ENCODE data around the gene PACS2. TPM values are rescaled to one million over a fixed set of nuclear protein-coding genes. Genes with fewer than 3 reads are reported as not detected.
"Not testable (repeated sequence)": the region's sequence is repeated elsewhere in the genome, so short reads cannot be mapped to it uniquely, and the experiment has no call there.

PACS2 gene
- total RNA-seq, 1 donor from 2014 or later = 60.0 TPM

- no peaks in the 10 kb centered on the region for H3K9me3 ChIP-seq (ENCODE audit: control insufficient read depth in 3 of 3, low read length in 3 of 3)
Measured at GRCh38 chr14:105287249-105288102, 27.1 kb upstream of the PACS2 start.

GRCh38 chr14:105288936-105289335 is 25.6 kb upstream of the PACS2 start:
- not testable (repeated sequence) for H3K9me3 ChIP-seq (ENCODE audit: control insufficient read depth in 3 of 3, low read length in 3 of 3); H3K4me3 ChIP-seq (ENCODE audit: low read length in 3 of 3); H3K36me3 ChIP-seq (ENCODE audit: control insufficient read depth in 3 of 3, insufficient read depth in 3 of 3, low read length in 3 of 3); H3K9ac ChIP-seq (ENCODE audit: low read depth in 1 of 3, low read length in 3 of 3); H3K27me3 ChIP-seq (ENCODE audit: control insufficient read depth in 3 of 3, insufficient read depth in 3 of 3, low read length in 3 of 3); H3K27ac ChIP-seq (ENCODE audit: low read depth, low read length)
- peaks cover 14 to 46% (median 20%) of the 10 kb centered on the region in 3 donors for H3K4me1 ChIP-seq (ENCODE audit: control insufficient read depth in 3 of 3, insufficient read depth in 3 of 3, low read length in 3 of 3)

More at GRCh38 chr14:105287249-105288102, 27.1 kb upstream of the PACS2 start:
- Histone ChIP-seq H3K9ac (ENCODE audit: low read depth in 1 of 3, low read length in 3 of 3) (no peak overlapping the region), H3K27me3 (ENCODE audit: control insufficient read depth in 3 of 3, insufficient read depth in 3 of 3, low read length in 3 of 3) (no peaks in the 10 kb centered on the region), H3K27ac (ENCODE audit: low read depth, low read length) (no peak overlapping the region), H3K36me3 (ENCODE audit: control insufficient read depth in 3 of 3, insufficient read depth in 3 of 3, low read length in 3 of 3) (peaks cover 4 to 6% (median 5%) of the 10 kb centered on the region in 3 donors), H3K4me1 (ENCODE audit: control insufficient read depth in 3 of 3, insufficient read depth in 3 of 3, low read length in 3 of 3) (peaks cover 7 to 32% (median 11%) of the 10 kb centered on the region in 3 donors), H3K4me3 (ENCODE audit: low read length in 3 of 3) (no peak overlapping the region)

- no peak overlapping the region for H3K9ac ChIP-seq (ENCODE audit: low read depth in 1 of 3, low read length in 3 of 3)
- H3K4me3 ChIP-seq (ENCODE audit: low read length in 3 of 3) = no peak overlapping the region
- H3K4me1 ChIP-seq (ENCODE audit: control insufficient read depth in 3 of 3, insufficient read depth in 3 of 3, low read length in 3 of 3) = peaks cover 19 to 47% (median 27%) of the 10 kb centered on the region in 3 donors
- H3K36me3 ChIP-seq (ENCODE audit: control insufficient read depth in 3 of 3, insufficient read depth in 3 of 3, low read length in 3 of 3) = peaks cover 0 to 5% (median 3%) of the 10 kb centered on the region in 3 donors
- H3K9me3 ChIP-seq (ENCODE audit: control insufficient read depth in 3 of 3, low read length in 3 of 3) = no peaks in the 10 kb centered on the region
- no peaks in the 10 kb centered on the region for H3K27me3 ChIP-seq (ENCODE audit: control insufficient read depth in 3 of 3, insufficient read depth in 3 of 3, low read length in 3 of 3)
- H3K27ac ChIP-seq (ENCODE audit: low read depth, low read length) = no peak overlapping the region
Measured at GRCh38 chr14:105290621-105291346, 23.8 kb upstream of the PACS2 start.

GRCh38 chr14:105292826-105293711 is 21.5 kb upstream of the PACS2 start:
- Histone ChIP-seq H3K4me1 (ENCODE audit: control insufficient read depth in 3 of 3, insufficient read depth in 3 of 3, low read length in 3 of 3) (peaks cover 13 to 35% (median 24%) of the 10 kb centered on the region in 3 donors), H3K27me3 (ENCODE audit: control insufficient read depth in 3 of 3, insufficient read depth in 3 of 3, low read length in 3 of 3) (no peaks in the 10 kb centered on the region), H3K4me3 (ENCODE audit: low read length in 3 of 3) (no peak overlapping the region), H3K27ac (ENCODE audit: low read depth, low read length) (no peak overlapping the region), H3K36me3 (ENCODE audit: control insufficient read depth in 3 of 3, insufficient read depth in 3 of 3, low read length in 3 of 3) (no peaks in the 10 kb centered on the region), H3K9me3 (ENCODE audit: control insufficient read depth in 3 of 3, low read length in 3 of 3) (no peaks in the 10 kb centered on the region), H3K9ac (ENCODE audit: low read depth in 1 of 3, low read length in 3 of 3) (peak overlapping the region in 2 of 3 donors; percentile 33 to 62)

GRCh38 chr14:105294142-105294597 is 20.4 kb upstream of the PACS2 start:
- Histone ChIP-seq H3K4me3 (ENCODE audit: low read length in 3 of 3) (peak overlapping the region in 2 of 3 donors; percentile 14 to 35), H3K27me3 (ENCODE audit: control insufficient read depth in 3 of 3, insufficient read depth in 3 of 3, low read length in 3 of 3) (no peaks in the 10 kb centered on the region), H3K36me3 (ENCODE audit: control insufficient read depth in 3 of 3, insufficient read depth in 3 of 3, low read length in 3 of 3) (no peaks in the 10 kb centered on the region), H3K9ac (ENCODE audit: low read depth in 1 of 3, low read length in 3 of 3) (peak overlapping the region; percentile 27 to 62 (median 45)), H3K27ac (ENCODE audit: low read depth, low read length) (no peak overlapping the region), H3K9me3 (ENCODE audit: control insufficient read depth in 3 of 3, low read length in 3 of 3) (no peaks in the 10 kb centered on the region), H3K4me1 (ENCODE audit: control insufficient read depth in 3 of 3, insufficient read depth in 3 of 3, low read length in 3 of 3) (peaks cover 13 to 36% (median 25%) of the 10 kb centered on the region in 3 donors)

- not testable (repeated sequence) for H3K4me3 ChIP-seq (ENCODE audit: low read length in 3 of 3); H3K27ac ChIP-seq (ENCODE audit: low read depth, low read length); H3K9me3 ChIP-seq (ENCODE audit: control insufficient read depth in 3 of 3, low read length in 3 of 3); H3K36me3 ChIP-seq (ENCODE audit: control insufficient read depth in 3 of 3, insufficient read depth in 3 of 3, low read length in 3 of 3); H3K27me3 ChIP-seq (ENCODE audit: control insufficient read depth in 3 of 3, insufficient read depth in 3 of 3, low read length in 3 of 3); H3K9ac ChIP-seq (ENCODE audit: low read depth in 1 of 3, low read length in 3 of 3)
- peaks cover 22 to 37% (median 35%) of the 10 kb centered on the region in 3 donors for H3K4me1 ChIP-seq (ENCODE audit: control insufficient read depth in 3 of 3, insufficient read depth in 3 of 3, low read length in 3 of 3)
Measured at GRCh38 chr14:105297311-105297710, 17.2 kb upstream of the PACS2 start.

GRCh38 chr14:105299654-105300541 is 14.7 kb upstream of the PACS2 start:
- no peaks in the 10 kb centered on the region for H3K27me3 ChIP-seq (ENCODE audit: control insufficient read depth in 3 of 3, insufficient read depth in 3 of 3, low read length in 3 of 3)
- no peaks in the 10 kb centered on the region for H3K36me3 ChIP-seq (ENCODE audit: control insufficient read depth in 3 of 3, insufficient read depth in 3 of 3, low read length in 3 of 3)
- H3K9me3 ChIP-seq (ENCODE audit: control insufficient read depth in 3 of 3, low read length in 3 of 3) = no peaks in the 10 kb centered on the region

GRCh38 chr14:105300542-105301102 is 13.9 kb upstream of the PACS2 start, which contains the start of gene BRF1:
TSS of gene BRF1 (minus strand) at chr14:105301001. CDS start at chr14:105300629, 372 bp downstream.
- Histone ChIP-seq H3K9me3 (ENCODE audit: control insufficient read depth in 3 of 3, low read length in 3 of 3) (no peaks in the 10 kb centered on the region), H3K9ac (ENCODE audit: low read depth in 1 of 3, low read length in 3 of 3) (peak within 1 kb of the TSS; percentile 89 to 96 (median 89)), H3K4me3 (ENCODE audit: low read length in 3 of 3) (peak within 1 kb of the TSS; percentile 76 to 94 (median 90)), H3K27me3 (ENCODE audit: control insufficient read depth in 3 of 3, insufficient read depth in 3 of 3, low read length in 3 of 3) (no peaks in the 10 kb centered on the region), H3K4me1 (ENCODE audit: control insufficient read depth in 3 of 3, insufficient read depth in 3 of 3, low read length in 3 of 3) (peaks cover 10 to 15% (median 13%) of the 10 kb centered on the region in 3 donors), H3K27ac (ENCODE audit: low read depth, low read length) (peak within 1 kb of the TSS; percentile 92), H3K36me3 (ENCODE audit: control insufficient read depth in 3 of 3, insufficient read depth in 3 of 3, low read length in 3 of 3) (no peaks in the 10 kb centered on the region)

More at GRCh38 chr14:105299654-105300541, 14.7 kb upstream of the PACS2 start:
- Histone ChIP-seq H3K4me1 (ENCODE audit: control insufficient read depth in 3 of 3, insufficient read depth in 3 of 3, low read length in 3 of 3) (peaks cover 10 to 17% (median 13%) of the 10 kb centered on the region in 3 donors), H3K4me3 (ENCODE audit: low read length in 3 of 3) (peak overlapping the region; percentile 76 to 94 (median 90)), H3K27ac (ENCODE audit: low read depth, low read length) (peak overlapping the region; percentile 92), H3K9ac (ENCODE audit: low read depth in 1 of 3, low read length in 3 of 3) (peak overlapping the region; percentile 89 to 96 (median 89))

Measured in skeletal muscle tissue (tissue), 4 donors.